HL-60 (cell line): ENCODE results near the gene THAP6.
"Not testable (repeated sequence)": the region's sequence is repeated elsewhere in the genome, so short reads cannot be mapped to it uniquely, and the experiment has no call there.

Experiments used
- CTCF ChIP-seq: IDR thresholded peaks from one replicate; pipeline ENCODE4 v1.5.1; 2011; ENCODE audit warnings: low read length, control low read depth, inconsistent platforms; ENCODE audit not compliant: insufficient read depth
- GABPA ChIP-seq: IDR thresholded peaks from 2 replicates; pipeline ENCODE4 v1.6.1; 2012; ENCODE audit warnings: low read depth
- POLR2AphosphoS5 ChIP-seq: IDR thresholded peaks from 2 replicates; pipeline ENCODE4 v1.6.1; 2012; ENCODE audit warnings: low read depth
- REST ChIP-seq: IDR thresholded peaks from 2 replicates; pipeline ENCODE4 v1.6.1; 2012; ENCODE audit warnings: low read depth; ENCODE audit not compliant: insufficient replicate concordance
- SPI1 ChIP-seq: IDR thresholded peaks from 2 replicates; pipeline ENCODE4 v1.6.1; 2012; ENCODE audit warnings: low read depth, mild to moderate bottlenecking, borderline replicate concordance

- not testable (repeated sequence) for TF ChIP-seq CTCF, REST, POLR2AphosphoS5, GABPA, SPI1
Observed at GRCh38 chr4:75544220-75544619, 29.9 kb downstream of the THAP6 start.
